ENCODE measurements around the gene FCN1. TPM values are rescaled to one million over a fixed set of nuclear protein-coding genes. Genes with fewer than 3 reads are reported as not detected.

FCN1 gene
- polyA plus RNA-seq, 1 donor (not counting 4 experiments of a cell fraction or from before 2014, with no cell fraction given) = not detected

DNA sequence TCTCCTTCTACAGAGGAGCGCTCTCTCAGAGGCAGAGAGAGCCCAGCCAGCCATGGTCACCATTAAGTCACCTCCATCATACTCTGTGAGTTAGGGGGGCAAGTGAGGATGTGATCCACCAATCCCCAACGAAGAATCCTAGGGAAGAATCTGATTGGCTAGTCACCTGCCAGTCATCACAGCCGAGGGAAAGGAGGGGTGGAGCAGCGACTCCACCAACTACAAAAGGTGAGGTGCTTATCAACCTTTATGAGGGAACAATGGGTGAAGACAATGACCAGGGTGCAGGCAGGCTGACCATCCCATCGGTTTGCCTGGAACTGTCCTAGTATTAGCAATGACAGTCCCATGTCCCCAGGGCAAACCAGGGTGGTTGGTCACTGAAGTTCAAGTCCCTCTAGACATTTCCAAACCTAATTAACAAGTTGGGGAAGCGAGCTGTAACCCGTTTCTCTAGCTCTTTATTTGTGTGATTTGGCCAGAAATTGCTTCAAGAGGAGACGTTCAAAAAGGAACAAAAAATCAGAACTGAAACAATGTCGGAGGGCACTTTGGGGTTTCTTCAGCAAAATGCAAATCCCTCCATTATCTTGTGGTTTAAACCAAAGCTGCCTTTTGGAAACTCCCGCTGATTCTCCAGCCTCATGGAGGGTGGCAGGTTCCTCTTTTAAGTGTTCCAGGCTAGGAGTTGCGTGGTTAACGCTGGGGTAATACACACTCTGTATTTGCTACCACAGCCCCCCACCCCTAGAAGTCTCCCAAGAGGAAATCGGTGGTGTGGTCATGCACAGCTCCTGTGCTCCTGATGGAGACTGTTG lies 18.8 kb upstream of the FCN1 start:
- DNase-seq (ENCODE audit: low read depth, low spot score) (no peak), FAIRE-seq (no peak)
- Histone ChIP-seq H3K4me1 (ENCODE audit: control insufficient read depth, extremely low read depth, insufficient read depth, low read length) (no peaks in the 10 kb centered on the region), H2AFZ (ENCODE audit: control insufficient read depth, low read length) (no peak overlapping the region), H3K4me2 (ENCODE audit: control insufficient read depth, extremely low read depth, insufficient read depth, low read depth, low read length) (no peak overlapping the region), H3K9me1 (ENCODE audit: control insufficient read depth, extremely low read depth, insufficient read depth, low read length) (no peaks in the 10 kb centered on the region), H3K9me3 (ENCODE audit: control insufficient read depth, low read depth, low read length) (no peaks in the 10 kb centered on the region), H3K36me3 (ENCODE audit: control insufficient read depth in 2 of 2, extremely low read depth in 1 of 2, insufficient read depth in 2 of 2, low read length in 2 of 2) (no peaks in the 10 kb centered on the region), H3K27me3 (ENCODE audit: control insufficient read depth, extremely low read depth, insufficient read depth, low read length) (no peaks in the 10 kb centered on the region), H3K9ac (ENCODE audit: control insufficient read depth, extremely low read depth, insufficient read depth, low read length) (no peak overlapping the region), H3K79me2 (ENCODE audit: control insufficient read depth, insufficient read depth, low read length) (no peaks in the 10 kb centered on the region), H4K20me1 (ENCODE audit: control insufficient read depth, extremely low read depth, insufficient read depth, low read length) (no peaks in the 10 kb centered on the region), H3K4me3 (ENCODE audit: control insufficient read depth in 2 of 3, extremely low read depth in 1 of 3, insufficient read depth in 2 of 3, low read depth in 1 of 3, low read length in 3 of 3) (no peak overlapping the region), H3K27ac (ENCODE audit: control insufficient read depth, insufficient read depth, low read length) (no peak overlapping the region)
- dilution Hi-C loops (cut with MboI; ENCODE audit: extremely low pct_ligation_motif_present, low sequenced_read_pairs) = no loop called here
- TF ChIP-seq EZH2 (IDR thresholded peaks at IDR 0.05; ENCODE audit: low read length) = no peak
- TF ChIP-seq, protein P1, sequence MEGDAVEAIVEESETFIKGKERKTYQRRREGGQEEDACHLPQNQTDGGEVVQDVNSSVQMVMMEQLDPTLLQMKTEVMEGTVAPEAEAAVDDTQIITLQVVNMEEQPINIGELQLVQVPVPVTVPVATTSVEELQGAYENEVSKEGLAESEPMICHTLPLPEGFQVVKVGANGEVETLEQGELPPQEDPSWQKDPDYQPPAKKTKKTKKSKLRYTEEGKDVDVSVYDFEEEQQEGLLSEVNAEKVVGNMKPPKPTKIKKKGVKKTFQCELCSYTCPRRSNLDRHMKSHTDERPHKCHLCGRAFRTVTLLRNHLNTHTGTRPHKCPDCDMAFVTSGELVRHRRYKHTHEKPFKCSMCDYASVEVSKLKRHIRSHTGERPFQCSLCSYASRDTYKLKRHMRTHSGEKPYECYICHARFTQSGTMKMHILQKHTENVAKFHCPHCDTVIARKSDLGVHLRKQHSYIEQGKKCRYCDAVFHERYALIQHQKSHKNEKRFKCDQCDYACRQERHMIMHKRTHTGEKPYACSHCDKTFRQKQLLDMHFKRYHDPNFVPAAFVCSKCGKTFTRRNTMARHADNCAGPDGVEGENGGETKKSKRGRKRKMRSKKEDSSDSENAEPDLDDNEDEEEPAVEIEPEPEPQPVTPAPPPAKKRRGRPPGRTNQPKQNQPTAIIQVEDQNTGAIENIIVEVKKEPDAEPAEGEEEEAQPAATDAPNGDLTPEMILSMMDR (optimal IDR thresholded peaks at IDR 0.05 in 1 of 3, IDR thresholded peaks at IDR 0.05 in 1 of 3, conservative IDR thresholded peaks at IDR 0.05 in 1 of 3; ENCODE audit: extremely low read depth in 1 of 3, insufficient read depth in 2 of 3, low read length in 3 of 3) = no peak

DNA sequence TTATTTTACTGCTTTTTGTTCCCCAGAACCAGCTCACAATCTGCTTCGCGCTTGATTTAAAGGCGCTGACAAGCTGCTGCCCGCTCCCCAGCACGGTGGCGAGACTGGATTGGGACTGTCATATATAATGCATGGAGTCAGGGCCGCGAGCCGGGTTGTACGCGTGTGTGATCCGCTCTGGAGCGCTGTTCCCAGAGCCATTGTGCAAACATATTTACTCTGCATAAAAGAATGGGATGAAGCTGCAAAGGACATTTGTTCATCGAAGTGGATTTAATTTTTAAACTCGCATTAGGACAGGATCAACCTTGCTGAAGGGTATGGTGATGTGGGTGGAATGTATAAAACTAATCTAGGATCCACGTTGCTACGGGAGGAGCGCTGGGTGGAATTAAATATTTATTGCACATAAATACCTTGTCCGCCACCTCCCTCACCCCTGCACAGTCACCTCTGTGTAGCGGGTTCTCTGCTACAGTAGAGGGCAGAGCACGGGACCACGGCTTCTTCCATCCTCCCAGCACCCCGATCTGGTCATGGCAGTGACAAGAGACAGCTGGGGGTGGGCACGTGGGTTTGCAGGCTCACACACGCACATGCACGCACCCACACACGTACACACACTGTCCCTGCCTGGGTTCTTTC lies 18.1 kb upstream of the FCN1 start:
- H3K9ac ChIP-seq (ENCODE audit: control insufficient read depth, extremely low read depth, insufficient read depth, low read length) = no peak overlapping the region
- FAIRE-seq (no peak), DNase-seq (ENCODE audit: low read depth, low spot score) (no peak)
- no peak overlapping the region for H3K4me3 ChIP-seq (ENCODE audit: control insufficient read depth in 2 of 3, extremely low read depth in 1 of 3, insufficient read depth in 2 of 3, low read depth in 1 of 3, low read length in 3 of 3)
- no peaks in the 10 kb centered on the region for H3K4me1 ChIP-seq (ENCODE audit: control insufficient read depth, extremely low read depth, insufficient read depth, low read length)
- no peaks in the 10 kb centered on the region for H3K79me2 ChIP-seq (ENCODE audit: control insufficient read depth, insufficient read depth, low read length)
- no peak overlapping the region for H3K4me2 ChIP-seq (ENCODE audit: control insufficient read depth, extremely low read depth, insufficient read depth, low read depth, low read length)
- dilution Hi-C loops (cut with MboI; ENCODE audit: extremely low pct_ligation_motif_present, low sequenced_read_pairs) = no loop called here
- no peaks in the 10 kb centered on the region for H3K27me3 ChIP-seq (ENCODE audit: control insufficient read depth, extremely low read depth, insufficient read depth, low read length)
- H3K36me3 ChIP-seq (ENCODE audit: control insufficient read depth in 2 of 2, extremely low read depth in 1 of 2, insufficient read depth in 2 of 2, low read length in 2 of 2) = no peaks in the 10 kb centered on the region
- no peak overlapping the region for H2AFZ ChIP-seq (ENCODE audit: control insufficient read depth, low read length)
- no peaks in the 10 kb centered on the region for H4K20me1 ChIP-seq (ENCODE audit: control insufficient read depth, extremely low read depth, insufficient read depth, low read length)
- TF ChIP-seq EZH2 (IDR thresholded peaks at IDR 0.05; ENCODE audit: low read length) = no peak
- TF ChIP-seq, protein P1 (optimal IDR thresholded peaks at IDR 0.05 in 1 of 3, IDR thresholded peaks at IDR 0.05 in 1 of 3, conservative IDR thresholded peaks at IDR 0.05 in 1 of 3; ENCODE audit: extremely low read depth in 1 of 3, insufficient read depth in 2 of 3, low read length in 3 of 3) = no peak
- no peaks in the 10 kb centered on the region for H3K9me3 ChIP-seq (ENCODE audit: control insufficient read depth, low read depth, low read length)
- no peaks in the 10 kb centered on the region for H3K9me1 ChIP-seq (ENCODE audit: control insufficient read depth, extremely low read depth, insufficient read depth, low read length)
- no peak overlapping the region for H3K27ac ChIP-seq (ENCODE audit: control insufficient read depth, insufficient read depth, low read length)

All from keratinocyte (primary cell).